HG03469 (cell line): ENCODE data around the gene MTCH1.

Experiments used
- ATAC-seq: cut with Tn5 transposase; IDR thresholded peaks from one replicate; pipeline ENCODE4 v1.9.1; 2021; ENCODE audit warnings: mild to moderate bottlenecking, moderate library complexity, moderate number of reproducible peaks; ENCODE audit not compliant: unreplicated experiment

MTCH1 gene

GRCh38 chr6:36927691-36928546 lies 58.1 kb downstream of the MTCH1 start:
- ATAC-seq = no peak

GRCh38 chr6:36926708-36927513 lies 59.1 kb downstream of the MTCH1 start:
- no peak for ATAC-seq

- ATAC-seq = no peak
These were observed 60.2 kb downstream of the MTCH1 start for GRCh38 chr6:36925809-36926208.

GRCh38 chr6:36924778-36925374 lies 61.1 kb downstream of the MTCH1 start:
- ATAC-seq = no peak

GRCh38 chr6:36924131-36924530 lies 61.9 kb downstream of the MTCH1 start:
- no peak for ATAC-seq

GRCh38 chr6:36920546-36920945 lies 65.5 kb downstream of the MTCH1 start:
- no peak for ATAC-seq

- ATAC-seq = no peak
These were observed 65.9 kb downstream of the MTCH1 start for GRCh38 chr6:36920049-36920448.
